ENCODE data around the gene TRIM33.

DNA sequence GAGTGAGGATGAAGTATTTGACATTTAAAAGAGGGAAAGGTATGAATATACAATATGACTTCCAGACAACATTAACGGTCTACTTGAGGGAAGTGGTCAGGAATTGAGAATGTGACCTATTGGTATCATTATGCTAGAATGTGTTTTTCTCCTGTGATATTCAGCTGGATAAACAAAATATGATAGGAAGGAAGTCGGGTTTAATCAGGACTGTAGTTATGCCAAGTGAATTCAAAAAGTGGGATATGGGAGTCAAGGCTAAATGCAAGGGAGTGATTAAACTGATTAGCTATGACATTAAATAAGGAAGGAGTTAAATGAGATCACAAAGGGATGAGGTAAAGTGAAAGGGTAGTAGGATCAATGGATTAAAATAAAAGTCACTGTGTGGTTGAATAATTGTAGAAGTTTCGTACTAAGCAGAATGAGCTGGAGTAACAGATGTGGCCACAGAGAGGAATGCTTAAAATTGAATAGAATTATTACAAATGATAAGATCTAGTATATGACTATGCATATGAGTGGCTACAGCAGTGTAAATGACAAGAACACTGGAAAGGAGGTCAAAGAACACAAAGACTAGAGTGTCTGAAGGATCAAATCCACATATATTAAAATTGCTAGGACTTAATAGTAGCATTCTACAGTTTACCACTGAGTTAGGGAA lies 62.5 kb downstream of the TRIM33 start:
- TF ChIP-seq CTCF (IDR thresholded peaks at IDR 0.05) (no peak), POLR2A (IDR thresholded peaks at IDR 0.05) (no peak)

All from tibial nerve (tissue), 3 donors.